Ovary (tissue), 9 donors: Measurements from ENCODE around the gene ZNF853. TPM values are rescaled to one million over a fixed set of nuclear protein-coding genes. Genes with fewer than 3 reads are reported as not detected.
A peak's percentile ranks its signal among the peaks of the same experiment; 100 is the strongest.

Experiments used
- DNase-seq, 5 donors: peaks; one replicate each; pipeline ENCODE4 v3.0.0-alpha.2; 2019 to 2020
- H3K27ac ChIP-seq, 2 donors: fragments of 200-600 bp; one replicate each; pipeline versions ENCODE4 v1.5.1 to v1.8.0; 2019 to 2022
- H3K27me3 ChIP-seq: fragments of 200-600 bp; one replicate; pipeline ENCODE4 v1.8.0; 2022
- H3K36me3 ChIP-seq: fragments of 200-600 bp; sonication (generic); one replicate; pipeline ENCODE4 v1.5.1; 2019
- H3K4me1 ChIP-seq: one replicate; pipeline ENCODE4 v1.8.1; 2013; ENCODE audit warnings: mild to moderate bottlenecking, moderate library complexity; ENCODE audit not compliant: insufficient read depth
- H3K4me3 ChIP-seq: fragments of 200-600 bp; sonication (generic); one replicate; pipeline ENCODE4 v1.5.1; 2017
- H3K9me3 ChIP-seq, 2 donors: fragments of 200-600 bp in 1 of 2; sonication (generic) in 1 of 2; one replicate each; pipeline versions ENCODE4 v1.5.1 to v1.8.1; 2013 to 2019; ENCODE audit warnings: mild to moderate bottlenecking in 1 of 2, moderate library complexity in 1 of 2
- EP300 ChIP-seq: sonication (generic); formaldehyde crosslinking; IDR thresholded peaks from one replicate; pipeline ENCODE4 v1.6.1; 2017; ENCODE audit warnings: antibody characterized with exemption
- POLR2A ChIP-seq: fragments of 450-650 bp; IDR thresholded peaks from one replicate; pipeline ENCODE4 v1.6.1; 2017; ENCODE audit warnings: antibody characterized with exemption, mild to moderate bottlenecking, moderate library complexity
- WGBS, 3 donors: extraction: QIAGEN DNeasy Blood & Tissue Kit in 1 of 3; methylation state at CpG; one replicate each; pipeline versions ENCODE4 v1.1.5 to v1.1.7; 2013 to 2017; 5-methylcytosine and 5-hydroxymethylcytosine counted together
- intact Hi-C, 4 donors: fragments of 100-400 bp; cut with DNase I; formaldehyde crosslinking; loops; one replicate each; pipeline versions ENCODE4 v1.11.0 to v1.15.1; 2022 to 2023
- polyA plus RNA-seq, 2 donors: library from polyadenylated mRNA; stranded (reverse); fragments of 200-250 nt in 1 of 2; fragments of 350-450 nt in 1 of 2; fragmentation: Illumina TruSeq in 1 of 2; extraction: RNeasy Lipid Tissue Mini Kit (QIAGEN cat#74804) in 1 of 2; gene quantifications; one replicate each; pipeline ENCODE4 v1.2.3, GENCODE V29; 2013 to 2014
- total RNA-seq, 7 donors: library from RNA; depleted of rRNA in 2 of 7; stranded (reverse); fragments of >200 nt in 2 of 7; fragmentation: NEBNext Ultra II Directional in 3 of 7; extraction: Animal tissue kit (Norgen Biotek cat#: 25700) in 3 of 7; gene quantifications; one replicate each; pipeline versions ENCODE4 v1.1.0 to v1.2.4, GENCODE V29; 2016 to 2023
- TF ChIP-seq, protein P1 (sequence below), 3 donors: fragments of 450-650 bp in 2 of 3; fragments of 200-600 bp in 1 of 3; IDR thresholded peaks; one replicate each; pipeline versions ENCODE4 v1.5.1 to v1.8.0; 2016 to 2022; ENCODE audit warnings: antibody characterized with exemption in 3 of 3, mild to moderate bottlenecking in 1 of 3
- donor health status: DM: no; HTN: no; CAD: no; lungs with moderate emphysema.
- donor health status: DM: no; HTN: no; CAD: no.
- donor health status: Bipolar disorder and iron deficiency.
- donor health status: DM: yes; HTN: yes; CAD: no.
- donor health status: DM: no; HTN: no; CAD: no.
- donor health status: DM: yes; HTN: yes; CAD: no.

ZNF853 gene
- total and polyA plus RNA-seq, 9 donors = 9.1 to 25.9 (median 18.5) TPM

GRCh38 chr7:6654113-6654841 is 38.9 kb downstream of the ZNF853 start:
- Histone ChIP-seq H3K9me3 (no peaks in the 10 kb centered on the region), H3K36me3 (no peaks in the 10 kb centered on the region), H3K27ac (no peak overlapping the region), H3K4me3 (no peak overlapping the region), H3K4me1 (no peaks in the 10 kb centered on the region), H3K27me3 (no peaks in the 10 kb centered on the region)
- peak in 1 of 5 donors; percentile 19 for DNase-seq
- TF ChIP-seq POLR2A = no peak
- TF ChIP-seq, protein P1, sequence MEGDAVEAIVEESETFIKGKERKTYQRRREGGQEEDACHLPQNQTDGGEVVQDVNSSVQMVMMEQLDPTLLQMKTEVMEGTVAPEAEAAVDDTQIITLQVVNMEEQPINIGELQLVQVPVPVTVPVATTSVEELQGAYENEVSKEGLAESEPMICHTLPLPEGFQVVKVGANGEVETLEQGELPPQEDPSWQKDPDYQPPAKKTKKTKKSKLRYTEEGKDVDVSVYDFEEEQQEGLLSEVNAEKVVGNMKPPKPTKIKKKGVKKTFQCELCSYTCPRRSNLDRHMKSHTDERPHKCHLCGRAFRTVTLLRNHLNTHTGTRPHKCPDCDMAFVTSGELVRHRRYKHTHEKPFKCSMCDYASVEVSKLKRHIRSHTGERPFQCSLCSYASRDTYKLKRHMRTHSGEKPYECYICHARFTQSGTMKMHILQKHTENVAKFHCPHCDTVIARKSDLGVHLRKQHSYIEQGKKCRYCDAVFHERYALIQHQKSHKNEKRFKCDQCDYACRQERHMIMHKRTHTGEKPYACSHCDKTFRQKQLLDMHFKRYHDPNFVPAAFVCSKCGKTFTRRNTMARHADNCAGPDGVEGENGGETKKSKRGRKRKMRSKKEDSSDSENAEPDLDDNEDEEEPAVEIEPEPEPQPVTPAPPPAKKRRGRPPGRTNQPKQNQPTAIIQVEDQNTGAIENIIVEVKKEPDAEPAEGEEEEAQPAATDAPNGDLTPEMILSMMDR (IDR thresholded peaks at IDR 0.05) = no peak
- no peak for TF ChIP-seq EP300
- WGBS, 3 donors = 91 to 93% (median 91%) methylated on average over 83 to 94 of the region's 94 CpGs
- intact Hi-C loops = no loop called here

GRCh38 chr7:6654842-6655610 is 39.6 kb downstream of the ZNF853 start:
- H3K36me3 ChIP-seq = no peaks in the 10 kb centered on the region
- TF ChIP-seq POLR2A (no peak), EP300 (no peak)
- TF ChIP-seq, protein P1 (IDR thresholded peaks at IDR 0.05) = no peak
- H3K27me3 ChIP-seq = no peaks in the 10 kb centered on the region
- intact Hi-C loops = no loop called here
- no peaks in the 10 kb centered on the region for H3K9me3 ChIP-seq
- 92% methylated on average over 48 of the region's 48 CpGs for WGBS, 3 donors
- no peak overlapping the region for H3K4me3 ChIP-seq
- H3K4me1 ChIP-seq = no peaks in the 10 kb centered on the region
- no peak overlapping the region for H3K27ac ChIP-seq
- DNase-seq = no peak

DNA sequence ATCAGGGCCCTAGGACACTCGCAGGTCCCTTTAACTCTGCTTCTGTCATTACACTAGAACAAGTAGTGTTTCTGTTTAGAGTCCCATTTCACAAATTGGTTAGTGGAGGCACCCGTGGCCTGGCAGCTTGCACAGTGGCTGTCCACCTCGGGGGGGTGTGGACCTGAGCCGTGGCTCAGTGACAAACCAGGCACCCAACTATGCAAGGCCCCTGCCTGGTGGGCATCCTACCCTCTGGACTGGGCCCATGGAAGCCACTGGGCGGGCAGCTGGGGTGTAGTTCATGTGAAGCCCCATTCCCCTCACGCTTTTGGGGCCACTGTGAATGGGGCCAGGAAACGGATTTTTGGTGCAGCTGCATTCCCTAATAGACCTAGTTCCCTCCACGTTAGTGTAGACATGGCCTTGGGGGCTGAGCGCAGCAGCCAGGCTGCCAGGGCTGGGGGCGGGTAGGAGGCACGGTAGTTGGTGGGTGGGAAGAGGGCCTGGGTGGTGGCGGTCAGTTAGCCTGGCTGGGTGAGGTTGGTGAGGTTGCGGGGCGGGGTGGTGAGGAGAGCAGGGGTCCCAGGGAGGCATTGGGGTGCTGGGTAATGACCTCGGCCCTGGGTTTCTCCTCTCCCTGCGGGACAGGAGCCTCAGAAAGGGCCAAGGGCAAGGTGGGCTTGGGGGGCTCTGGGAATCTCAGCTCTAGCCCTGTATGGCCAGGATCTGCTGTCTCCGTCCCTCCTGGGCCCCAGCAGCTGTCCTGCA is 40.4 kb downstream of the ZNF853 start:
- TF ChIP-seq EP300 (no peak), POLR2A (no peak)
- TF ChIP-seq, protein P1 (IDR thresholded peaks at IDR 0.05) = no peak
- no peaks in the 10 kb centered on the region for H3K4me1 ChIP-seq
- intact Hi-C loops = no loop called here
- DNase-seq = no peak
- no peaks in the 10 kb centered on the region for H3K36me3 ChIP-seq
- no peaks in the 10 kb centered on the region for H3K27me3 ChIP-seq
- 91 to 94% (median 92%) methylated on average over 17 of the region's 17 CpGs for WGBS, 3 donors
- H3K27ac ChIP-seq = no peak overlapping the region
- no peaks in the 10 kb centered on the region for H3K9me3 ChIP-seq
- H3K4me3 ChIP-seq = no peak overlapping the region

- no peak for DNase-seq
These were observed 41.0 kb downstream of the ZNF853 start for GRCh38 chr7:6656413-6656812.

More at GRCh38 chr7:6656413-6656812, 41.0 kb downstream of the ZNF853 start:
- H3K27me3 ChIP-seq = no peaks in the 10 kb centered on the region
- no peaks in the 10 kb centered on the region for H3K9me3 ChIP-seq
- intact Hi-C loops = no loop called here
- WGBS, 3 donors = 96% methylated on average over 9 of the region's 9 CpGs
- H3K4me1 ChIP-seq = no peaks in the 10 kb centered on the region
- H3K27ac ChIP-seq = no peak overlapping the region
- TF ChIP-seq EP300 = no peak
- no peak for TF ChIP-seq POLR2A
- H3K4me3 ChIP-seq = no peak overlapping the region
- no peaks in the 10 kb centered on the region for H3K36me3 ChIP-seq
